Left kidney (tissue), 8 donors: Measurements from ENCODE around the gene CDX4. TPM values are rescaled to one million over a fixed set of nuclear protein-coding genes. Genes with fewer than 3 reads are reported as not detected.
"Not testable (repeated sequence)": the region's sequence is repeated elsewhere in the genome, so short reads cannot be mapped to it uniquely, and the experiment has no call there.

Source experiments
- DNase-seq: peaks from one replicate; pipeline ENCODE4 v3.0.0-alpha.2; 2013
- long read RNA-seq, 8 donors: transcript quantifications; one replicate each; lab custom pipeline, GENCODE V29; 2026
- polyA plus RNA-seq: library from polyadenylated mRNA; unstranded; fragments of 120-200 nt; gene quantifications from one replicate; pipeline ENCODE4 v1.2.1, GENCODE V29; 2013; ENCODE audit not compliant: insufficient read length

Gene CDX4, protein sequence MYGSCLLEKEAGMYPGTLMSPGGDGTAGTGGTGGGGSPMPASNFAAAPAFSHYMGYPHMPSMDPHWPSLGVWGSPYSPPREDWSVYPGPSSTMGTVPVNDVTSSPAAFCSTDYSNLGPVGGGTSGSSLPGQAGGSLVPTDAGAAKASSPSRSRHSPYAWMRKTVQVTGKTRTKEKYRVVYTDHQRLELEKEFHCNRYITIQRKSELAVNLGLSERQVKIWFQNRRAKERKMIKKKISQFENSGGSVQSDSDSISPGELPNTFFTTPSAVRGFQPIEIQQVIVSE
- not detected for polyA plus RNA-seq
- long read RNA-seq, donor 1 = 0 reads
- long read RNA-seq, donor 2 = 0 reads
- long read RNA-seq, donor 3 = 0 reads
- long read RNA-seq, donor 4 = 0 reads
- long read RNA-seq, donor 5, partial matches to known transcripts = 0 of 1 reads
- long read RNA-seq, donor 5, other reads (novel, unspliced or antisense) = 0 of 1 reads
- long read RNA-seq, donor 6 = 0 reads
- long read RNA-seq, donor 7 = 0 reads
- long read RNA-seq, donor 8 = 0 reads

DNA sequence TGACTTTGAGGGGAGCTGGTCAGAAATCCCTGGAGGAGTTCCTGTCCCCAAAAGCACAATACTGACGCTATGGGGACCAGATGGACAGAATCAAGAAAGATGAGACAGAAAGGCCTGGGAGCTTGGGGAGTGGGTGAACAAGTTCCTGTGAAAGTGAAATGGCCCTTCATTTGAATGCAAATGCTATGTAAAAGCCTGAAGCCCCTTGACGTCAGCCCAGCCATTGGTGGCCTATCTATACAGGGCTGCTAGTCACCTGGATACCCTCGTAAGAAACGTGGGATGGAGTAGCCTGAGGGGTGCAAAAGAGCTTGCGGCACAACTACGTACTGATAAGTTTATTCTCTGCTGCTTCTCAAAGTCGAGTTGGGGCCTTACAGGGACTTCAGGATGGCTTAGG lies at the start of gene CDX4:
Gene CDX4, plus strand, starts transcription at position 223 of the 400 bp plus-strand sequence. CDS start 201 bp downstream, outside the sequence.
- DNase-seq = no peak

DNA sequence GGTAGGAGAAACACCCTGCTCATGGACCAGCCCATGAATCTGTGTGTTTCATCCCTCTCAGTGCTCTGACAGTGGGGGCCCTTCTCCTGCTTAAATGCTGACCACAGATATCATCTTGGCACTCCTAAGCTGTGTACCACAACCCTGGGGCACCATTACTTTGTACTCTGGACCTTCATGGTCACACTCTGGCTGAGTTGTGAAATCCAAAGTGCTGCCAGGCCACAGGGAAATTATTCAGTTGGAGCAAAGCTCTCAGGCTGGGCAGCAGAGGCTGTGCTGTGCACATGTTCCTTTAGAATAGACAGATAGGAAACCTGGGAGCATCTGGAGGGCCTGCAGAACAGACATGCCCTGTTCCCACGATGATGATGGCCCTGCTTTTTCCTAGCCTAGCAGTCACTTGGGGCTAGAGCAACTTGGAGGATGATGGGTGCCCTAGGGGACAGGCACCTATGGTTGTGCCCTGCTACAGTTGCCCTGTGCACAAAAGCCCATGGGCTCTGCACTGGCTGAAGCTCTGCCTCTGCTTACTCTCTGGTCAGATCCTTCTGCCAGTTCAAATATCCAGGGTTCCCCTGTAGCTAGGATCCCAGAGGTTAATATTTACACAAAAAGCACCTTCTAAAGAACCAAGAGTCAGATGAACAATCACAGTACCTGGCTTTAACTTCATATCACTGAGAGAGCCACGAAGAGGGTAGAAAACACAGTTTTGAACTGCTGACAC lies 48.5 kb upstream of the CDX4 start:
- no peak for DNase-seq

DNA sequence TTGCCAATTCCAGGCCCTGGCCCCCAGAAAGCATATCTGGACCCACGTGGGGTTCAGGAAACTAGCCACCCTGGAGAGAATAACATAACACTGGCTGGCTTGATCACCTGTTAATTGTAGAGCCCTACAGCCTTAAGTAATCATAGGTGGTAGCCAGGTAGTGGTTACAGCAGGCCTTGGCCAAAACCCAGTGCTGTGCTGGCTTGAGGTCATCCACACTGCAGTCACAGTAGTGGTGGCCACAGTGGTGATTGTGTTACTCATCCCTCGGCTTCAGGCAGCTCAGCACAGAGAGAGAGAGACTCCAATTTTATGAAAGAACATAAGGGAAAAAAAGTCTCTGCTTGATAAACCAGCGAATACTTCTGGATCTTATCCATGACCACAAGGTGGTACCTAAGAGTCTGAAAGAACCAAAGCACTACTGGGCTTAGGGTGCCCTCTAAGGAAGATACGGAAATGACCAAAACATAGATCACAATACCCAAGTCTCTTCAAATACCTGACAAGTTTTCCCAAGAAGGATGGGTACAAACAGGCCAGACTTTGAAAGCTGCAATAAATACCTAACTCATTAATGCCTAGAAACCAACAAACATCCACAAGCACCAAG lies 46.6 kb upstream of the CDX4 start:
- no peak for DNase-seq

DNA sequence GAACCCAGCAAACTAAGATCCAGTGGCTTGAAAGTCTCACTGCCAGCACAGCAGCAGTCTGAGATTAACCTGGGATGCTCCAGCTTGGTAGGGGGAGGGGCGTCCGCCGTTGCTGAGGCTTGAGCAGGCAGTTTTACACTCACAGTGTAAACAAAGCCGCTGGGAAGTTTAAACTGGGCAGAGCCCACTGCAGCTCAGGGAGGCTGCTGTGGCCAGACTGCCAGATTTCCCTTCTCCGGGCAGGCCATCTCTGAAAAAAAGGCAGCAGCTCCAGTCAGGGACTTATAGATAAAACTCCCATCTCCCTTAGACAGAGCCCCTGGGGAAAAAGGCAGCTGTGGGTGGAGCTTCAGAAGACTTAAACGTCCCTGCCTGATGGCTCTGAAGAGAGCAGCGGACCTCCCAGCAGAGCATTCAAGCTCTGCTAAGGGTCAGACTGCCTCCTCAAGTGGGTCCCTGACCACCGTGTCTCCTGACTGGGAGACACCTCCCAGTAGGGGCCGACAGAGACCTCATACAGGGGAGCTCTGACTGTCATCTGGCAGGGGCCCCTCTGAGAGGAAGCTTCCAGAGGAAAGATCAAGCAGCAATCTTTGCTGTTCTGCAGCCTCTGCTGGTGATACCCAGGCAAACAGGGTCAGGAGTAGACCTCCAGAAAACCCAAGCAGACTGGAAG lies 45.1 kb upstream of the CDX4 start:
- DNase-seq = peak; percentile 3

DNA sequence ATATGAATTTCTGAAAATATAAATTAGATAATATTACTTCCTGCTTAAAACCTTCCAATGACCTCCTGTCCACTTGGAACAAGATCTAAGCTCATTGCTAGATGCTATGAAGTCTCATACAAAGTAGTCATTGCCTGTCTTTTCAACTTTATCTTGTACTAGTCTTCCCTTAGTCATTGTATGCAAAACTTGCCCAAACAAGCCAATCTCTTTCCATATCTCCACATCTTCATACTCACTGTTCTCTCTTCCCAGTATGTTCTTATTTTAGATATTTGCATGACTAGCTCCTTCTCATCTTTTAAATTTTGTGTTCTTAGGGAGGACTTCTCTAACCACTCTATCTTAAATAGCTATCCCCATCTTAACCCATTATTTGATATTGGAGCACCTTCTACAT lies 33.9 kb upstream of the CDX4 start:
- DNase-seq = no peak

DNA sequence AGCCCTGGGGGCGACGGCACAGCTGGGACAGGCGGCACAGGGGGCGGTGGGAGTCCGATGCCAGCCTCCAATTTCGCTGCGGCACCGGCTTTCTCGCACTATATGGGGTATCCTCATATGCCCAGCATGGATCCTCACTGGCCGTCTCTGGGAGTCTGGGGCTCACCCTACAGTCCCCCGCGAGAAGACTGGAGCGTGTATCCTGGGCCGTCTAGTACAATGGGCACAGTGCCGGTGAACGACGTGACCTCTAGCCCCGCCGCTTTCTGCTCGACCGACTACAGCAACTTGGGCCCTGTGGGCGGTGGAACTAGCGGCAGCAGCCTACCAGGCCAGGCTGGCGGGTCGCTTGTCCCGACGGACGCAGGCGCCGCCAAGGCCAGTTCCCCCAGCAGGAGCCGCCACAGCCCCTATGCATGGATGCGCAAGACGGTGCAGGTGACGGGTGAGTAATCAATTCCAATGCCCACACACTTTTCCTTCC lies 500 bp downstream of the CDX4 start:
- no peak for DNase-seq

DNA sequence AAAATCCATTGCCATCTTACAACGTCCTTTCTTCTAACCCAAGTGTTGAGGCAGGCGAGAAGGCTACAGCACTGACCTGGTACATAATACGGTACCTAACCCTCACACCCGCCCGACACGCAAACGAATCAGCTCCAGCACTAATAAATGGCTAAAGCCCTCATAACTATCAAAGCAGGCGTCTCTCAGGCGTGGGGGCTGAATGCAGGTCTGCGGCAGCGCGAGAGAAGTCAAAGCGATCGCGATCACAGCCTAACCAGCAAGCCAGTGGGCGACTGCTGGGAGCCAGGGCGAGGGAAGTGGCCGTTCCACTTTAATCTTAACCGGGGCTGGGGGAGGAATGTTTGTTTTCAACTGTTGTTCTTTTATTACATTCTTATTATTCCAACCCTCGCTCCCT lies 1.5 kb downstream of the CDX4 start:
- no peak for DNase-seq

DNA sequence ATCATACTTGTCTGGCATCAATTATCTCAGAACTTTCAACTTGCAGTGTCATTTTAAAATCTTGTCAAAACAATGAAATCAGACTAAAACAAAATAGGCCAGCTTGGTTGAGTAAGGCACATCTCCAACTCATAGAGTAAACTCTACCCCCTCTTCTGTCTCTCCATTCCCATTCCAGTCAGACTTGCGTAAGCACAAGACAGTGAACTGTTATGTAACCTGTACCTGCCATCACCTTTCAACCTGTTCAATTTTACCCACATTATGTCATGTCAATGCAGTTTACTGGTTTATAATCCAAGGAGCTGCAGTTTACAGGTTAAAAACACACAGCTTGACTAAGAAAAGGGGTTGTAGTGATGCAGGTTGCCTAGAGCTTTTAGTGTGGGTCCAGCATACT lies 8.3 kb downstream of the CDX4 start:
- DNase-seq = no peak

DNA sequence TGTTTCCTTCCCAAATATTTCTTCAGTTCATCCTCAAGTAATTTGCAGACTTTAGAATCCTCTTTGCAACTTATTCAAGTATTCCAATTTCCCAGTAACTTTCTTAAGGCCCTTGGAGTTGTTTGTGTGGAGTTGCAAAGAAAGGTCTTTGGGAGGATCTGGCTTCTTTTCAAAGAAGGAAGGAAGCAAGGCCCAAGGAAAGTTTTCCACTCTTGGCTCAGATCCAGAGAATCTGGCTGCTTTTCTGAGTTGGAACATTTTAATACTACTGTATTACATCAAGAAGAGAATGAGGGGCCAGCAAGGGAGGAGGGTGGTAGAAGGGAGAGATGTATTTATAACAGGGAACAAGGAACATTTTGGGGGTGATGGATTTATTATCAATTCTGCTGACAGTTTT lies 10.5 kb downstream of the CDX4 start:
- no peak for DNase-seq

DNA sequence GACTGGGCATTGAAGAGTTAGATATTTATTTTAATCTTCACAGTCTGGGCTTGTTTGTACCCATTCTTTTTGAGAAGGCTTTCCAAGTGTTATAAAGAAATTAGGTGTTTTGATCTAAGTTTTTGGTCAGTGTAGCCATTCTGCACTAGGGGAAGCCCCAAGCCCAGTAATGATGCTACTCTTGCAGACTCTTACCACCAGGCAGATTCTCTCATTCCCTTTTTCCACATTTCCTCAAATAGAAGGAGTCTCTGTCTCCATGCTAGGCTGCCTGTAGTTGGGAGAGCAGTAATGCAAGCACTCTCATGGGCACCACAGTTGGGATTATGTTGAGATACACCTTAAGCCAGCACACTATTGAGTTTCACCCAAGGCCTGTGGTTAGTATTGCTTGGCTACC lies 21.5 kb downstream of the CDX4 start:
- DNase-seq = no peak

DNA sequence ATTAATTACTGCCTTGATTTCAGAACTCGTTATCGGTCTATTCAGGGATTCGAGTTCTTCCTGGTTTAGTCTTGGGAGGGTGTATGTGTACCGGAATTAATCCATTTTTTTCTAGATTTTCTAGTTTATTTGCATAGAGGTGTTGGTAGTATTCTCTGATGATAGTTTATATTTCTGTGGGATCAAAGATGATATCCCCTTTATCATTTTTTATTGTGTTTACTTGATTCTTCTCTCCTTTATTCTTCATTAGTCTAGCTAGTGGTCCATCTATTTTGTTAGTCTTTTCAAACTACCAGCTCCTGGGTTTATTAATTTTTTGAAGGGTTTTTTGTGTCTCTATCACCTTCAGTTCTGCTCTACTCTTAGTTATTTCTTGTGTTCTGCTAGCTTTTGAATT lies 32.1 kb downstream of the CDX4 start:
- DNase-seq = no peak

DNA sequence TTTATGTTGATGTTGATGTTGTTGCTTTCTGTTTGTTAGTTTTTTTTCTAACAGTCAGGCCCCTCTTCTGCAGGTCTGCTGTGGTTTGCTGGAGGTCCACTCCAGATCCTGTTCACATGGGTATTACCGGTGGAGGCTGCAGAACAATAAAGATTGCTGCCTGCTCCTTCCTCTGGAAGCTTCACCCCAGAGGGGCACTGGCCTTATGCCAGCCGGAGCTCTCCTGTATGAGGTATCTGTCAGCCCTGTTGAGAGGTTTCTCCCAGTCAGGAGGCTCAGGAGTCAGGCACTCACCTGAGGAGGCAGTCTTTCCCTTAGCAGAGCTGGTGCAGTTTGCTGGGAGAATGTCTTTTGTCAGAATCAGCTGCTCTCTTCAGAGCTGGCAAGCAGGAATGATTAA lies 34.7 kb downstream of the CDX4 start:
- no peak for DNase-seq

DNA sequence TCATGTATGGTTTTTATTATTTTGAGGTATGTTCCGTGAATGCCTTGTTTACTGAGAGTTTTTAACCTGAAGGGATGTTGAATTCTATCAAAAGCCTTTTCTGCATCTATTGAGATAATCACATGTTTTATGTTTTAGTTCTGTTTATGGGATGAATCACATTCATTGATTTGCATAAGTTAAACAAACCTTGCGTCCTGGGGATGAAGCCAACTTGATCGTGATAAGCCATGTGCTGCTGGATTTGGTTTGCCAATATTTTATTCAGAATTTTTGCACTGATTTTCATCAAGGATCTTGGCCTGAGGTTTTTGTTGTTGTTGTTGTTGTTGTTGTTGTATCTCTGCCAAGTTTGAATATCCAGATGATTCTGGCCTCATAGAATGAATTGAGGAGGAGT lies 43.8 kb downstream of the CDX4 start:
- no peak for DNase-seq

DNA sequence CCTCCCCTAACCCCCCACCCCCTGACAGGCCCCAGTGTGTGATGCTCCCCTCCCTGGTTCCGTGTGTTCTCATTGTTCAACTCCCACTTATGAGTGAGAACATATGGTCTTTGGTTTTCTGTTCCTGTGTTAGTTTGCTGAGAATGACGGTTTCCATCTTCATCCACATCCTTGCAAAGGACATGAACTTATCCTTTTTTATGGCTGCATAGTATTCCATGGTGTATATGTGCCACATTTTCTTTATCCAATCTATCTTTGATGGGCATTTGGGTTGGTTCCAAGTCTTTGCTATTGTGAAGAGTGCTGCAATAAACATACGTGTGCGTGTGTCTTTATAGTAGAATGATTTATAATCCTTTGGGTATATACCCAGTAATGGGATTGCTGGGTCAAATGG lies 45.3 kb downstream of the CDX4 start:
- not testable (repeated sequence) for DNase-seq

Other genes with a start within 250 kb of the CDX4 start
- 2.8 TPM for gene NAP1L2, start 232.2 kb upstream of the CDX4 start, polyA plus RNA-seq
- gene CHIC1, start 116.1 kb downstream of the CDX4 start, polyA plus RNA-seq = 12.1 TPM